Stimulated activated CD4-positive, alpha-beta T cell treated with anti-CD3 and anti-CD28 coated beads, TNF-alpha, amount 100 ng/mL, for 48 hours (primary cell): Measurements from ENCODE around the gene USP24.
A peak's percentile ranks its signal among the peaks of the same experiment; 100 is the strongest.

ENCODE experiments used
- DNase-seq, 3 donors: peaks; one replicate each; pipeline ENCODE4 v3.0.0-alpha.2; 2020; ENCODE audit warnings: low read depth in 3 of 3

Gene USP24, protein sequence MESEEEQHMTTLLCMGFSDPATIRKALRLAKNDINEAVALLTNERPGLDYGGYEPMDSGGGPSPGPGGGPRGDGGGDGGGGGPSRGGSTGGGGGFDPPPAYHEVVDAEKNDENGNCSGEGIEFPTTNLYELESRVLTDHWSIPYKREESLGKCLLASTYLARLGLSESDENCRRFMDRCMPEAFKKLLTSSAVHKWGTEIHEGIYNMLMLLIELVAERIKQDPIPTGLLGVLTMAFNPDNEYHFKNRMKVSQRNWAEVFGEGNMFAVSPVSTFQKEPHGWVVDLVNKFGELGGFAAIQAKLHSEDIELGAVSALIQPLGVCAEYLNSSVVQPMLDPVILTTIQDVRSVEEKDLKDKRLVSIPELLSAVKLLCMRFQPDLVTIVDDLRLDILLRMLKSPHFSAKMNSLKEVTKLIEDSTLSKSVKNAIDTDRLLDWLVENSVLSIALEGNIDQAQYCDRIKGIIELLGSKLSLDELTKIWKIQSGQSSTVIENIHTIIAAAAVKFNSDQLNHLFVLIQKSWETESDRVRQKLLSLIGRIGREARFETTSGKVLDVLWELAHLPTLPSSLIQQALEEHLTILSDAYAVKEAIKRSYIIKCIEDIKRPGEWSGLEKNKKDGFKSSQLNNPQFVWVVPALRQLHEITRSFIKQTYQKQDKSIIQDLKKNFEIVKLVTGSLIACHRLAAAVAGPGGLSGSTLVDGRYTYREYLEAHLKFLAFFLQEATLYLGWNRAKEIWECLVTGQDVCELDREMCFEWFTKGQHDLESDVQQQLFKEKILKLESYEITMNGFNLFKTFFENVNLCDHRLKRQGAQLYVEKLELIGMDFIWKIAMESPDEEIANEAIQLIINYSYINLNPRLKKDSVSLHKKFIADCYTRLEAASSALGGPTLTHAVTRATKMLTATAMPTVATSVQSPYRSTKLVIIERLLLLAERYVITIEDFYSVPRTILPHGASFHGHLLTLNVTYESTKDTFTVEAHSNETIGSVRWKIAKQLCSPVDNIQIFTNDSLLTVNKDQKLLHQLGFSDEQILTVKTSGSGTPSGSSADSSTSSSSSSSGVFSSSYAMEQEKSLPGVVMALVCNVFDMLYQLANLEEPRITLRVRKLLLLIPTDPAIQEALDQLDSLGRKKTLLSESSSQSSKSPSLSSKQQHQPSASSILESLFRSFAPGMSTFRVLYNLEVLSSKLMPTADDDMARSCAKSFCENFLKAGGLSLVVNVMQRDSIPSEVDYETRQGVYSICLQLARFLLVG (N-terminal part only)

DNA sequence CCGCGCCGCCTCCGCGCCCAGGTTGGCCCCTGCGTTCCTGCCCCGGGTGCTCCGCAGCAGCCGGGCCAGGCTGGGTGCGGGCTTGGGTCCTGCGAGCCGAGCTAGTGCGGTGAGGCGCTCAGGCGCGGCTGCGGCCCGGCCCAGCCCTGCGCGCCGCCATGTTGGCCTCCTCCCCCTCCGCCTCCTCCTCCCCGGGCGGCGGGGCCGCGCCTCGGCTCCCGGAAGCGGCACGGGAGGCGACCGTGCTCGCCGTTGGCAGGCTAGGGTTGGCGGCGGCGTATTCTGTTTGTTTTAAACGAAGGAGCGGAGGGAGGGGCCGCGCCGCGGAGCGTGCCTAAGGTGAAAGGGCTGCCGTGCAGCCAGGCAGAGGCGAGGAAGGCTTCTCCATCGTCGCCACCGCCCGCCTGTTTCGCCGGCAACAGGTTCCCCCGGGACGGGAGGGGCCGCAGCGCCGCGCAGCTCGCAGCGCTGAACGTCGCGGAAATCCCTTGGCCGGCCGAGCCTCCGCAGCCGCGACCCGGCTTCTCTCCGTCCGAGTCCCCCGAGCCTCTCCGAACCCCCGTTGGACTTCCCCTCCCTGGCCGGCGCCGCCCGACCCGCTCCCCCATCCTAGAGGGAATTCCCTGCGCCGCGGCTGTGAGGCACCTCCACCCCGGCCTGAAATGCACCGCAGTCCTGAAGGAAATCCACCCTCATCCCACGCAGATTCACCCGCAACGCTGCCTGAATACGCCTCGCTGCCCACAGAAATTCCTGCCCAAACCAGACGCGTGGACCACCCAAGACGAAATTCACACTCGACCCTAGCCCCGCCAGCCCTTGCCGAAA lies at the start of gene USP24:
Gene USP24 (minus strand): TSS at position 171 of the 828 bp plus-strand sequence. CDS start 251 bp downstream, outside the sequence.
- DNase-seq = peak; percentile 55 to 69 (median 61)

DNA sequence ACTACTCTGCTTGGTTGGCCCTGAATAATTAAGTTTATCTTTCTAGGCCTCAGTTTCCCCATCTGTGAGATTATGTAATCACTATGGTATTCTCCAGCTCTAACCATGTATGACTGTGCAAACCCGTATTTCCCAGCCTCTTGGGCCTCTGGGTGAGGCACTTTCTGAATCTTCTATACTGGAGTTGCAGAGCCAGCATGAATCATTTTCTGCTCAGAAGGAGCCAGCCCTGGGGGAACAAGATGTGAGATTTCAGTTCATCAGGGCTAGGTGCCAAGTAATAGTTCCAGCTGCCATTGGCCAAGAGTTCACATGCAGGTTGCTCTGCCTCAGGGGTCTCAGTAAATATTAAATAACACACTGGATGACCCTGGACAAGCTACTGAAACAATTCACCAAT lies 47.7 kb upstream of the USP24 start:
- no peak for DNase-seq

GRCh38 chr1:55259911-55260609 lies 44.9 kb upstream of the USP24 start:
- no peak for DNase-seq

DNA sequence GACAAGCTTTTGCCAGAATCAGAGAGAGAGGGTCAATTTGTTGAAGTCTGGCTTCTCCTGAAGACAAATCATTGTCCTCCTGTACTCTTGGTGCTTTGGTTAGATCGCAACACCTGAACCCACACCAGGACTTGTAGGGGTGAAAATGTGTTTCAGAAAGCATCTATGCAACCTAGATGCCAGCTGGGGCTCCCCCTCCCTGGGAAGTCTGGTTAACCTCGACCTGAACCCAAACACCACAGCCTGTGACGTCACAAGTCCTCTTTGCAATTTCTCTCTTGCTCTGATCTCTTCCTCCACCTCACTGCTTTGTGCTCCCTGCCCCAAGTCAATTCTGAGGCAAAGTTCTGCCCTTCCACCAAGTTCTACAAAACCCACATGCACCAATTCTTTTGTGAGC lies 42.8 kb upstream of the USP24 start:
- peak in 1 of 3 donors; percentile 50 for DNase-seq

GRCh38 chr1:55255901-55256300 lies 40.7 kb upstream of the USP24 start:
- DNase-seq = no peak

DNA sequence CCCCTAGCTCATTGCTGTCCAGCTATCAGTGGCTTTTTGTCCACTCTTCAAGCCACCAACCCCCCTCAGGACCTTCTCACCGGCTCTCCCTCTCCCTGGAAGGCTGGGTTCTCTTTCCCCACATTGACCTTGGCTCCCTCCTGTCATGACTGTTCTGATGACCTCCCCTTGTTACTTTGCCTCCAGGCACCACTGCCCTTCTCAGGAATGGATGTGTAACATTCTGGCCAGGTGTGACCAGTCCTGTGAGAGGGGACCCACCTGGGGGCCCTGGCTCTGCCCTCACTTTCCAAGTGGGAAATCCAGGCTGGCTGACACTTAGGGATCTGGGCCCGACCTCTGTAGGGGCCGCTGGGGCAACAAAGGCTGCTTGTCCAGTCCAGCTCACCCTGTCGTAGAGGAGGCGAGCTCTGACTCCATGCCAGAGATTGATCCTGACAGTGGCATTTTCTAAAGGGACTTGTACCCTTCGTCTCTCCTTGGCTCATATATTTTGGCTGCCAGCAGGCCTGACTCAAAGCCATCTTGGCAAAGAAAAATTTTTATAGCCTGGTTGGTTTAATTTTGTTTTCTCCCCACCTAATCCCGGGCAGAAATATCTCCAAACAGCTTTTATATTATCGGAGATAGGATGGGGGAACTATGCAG lies 37.9 kb upstream of the USP24 start:
- DNase-seq = no peak

DNA sequence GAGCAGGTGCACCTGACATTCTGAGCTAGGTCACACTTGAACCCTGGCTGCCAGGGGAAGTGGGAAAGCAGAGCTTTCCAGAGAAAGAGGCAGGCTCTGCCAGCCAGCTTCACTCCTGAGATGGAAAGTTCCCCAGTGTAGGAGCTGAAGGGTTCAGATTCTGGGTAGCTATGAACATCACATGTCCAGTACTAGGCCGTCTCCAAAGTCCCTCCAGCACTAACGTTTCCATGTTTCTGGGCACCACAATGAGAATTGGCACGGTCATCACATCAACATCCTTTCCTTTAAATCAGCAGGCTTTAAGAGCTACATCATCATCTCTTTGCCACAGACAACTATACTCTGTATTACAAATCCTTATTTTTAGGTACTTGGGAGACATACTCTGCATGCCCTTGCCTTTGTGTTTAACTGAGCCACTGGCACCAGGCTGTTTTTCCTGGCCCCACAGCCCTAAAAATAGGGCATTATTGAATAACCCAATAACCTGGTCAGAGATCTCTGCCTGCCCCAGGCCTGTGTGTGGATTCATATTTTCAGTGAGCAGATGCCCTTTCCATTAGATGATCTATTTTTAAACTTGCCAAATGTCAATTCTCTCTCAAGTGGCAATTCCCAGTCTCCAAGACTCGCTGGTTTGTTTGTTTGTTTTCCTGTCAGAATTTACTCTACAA lies 35.4 kb upstream of the USP24 start:
- no peak for DNase-seq

DNA sequence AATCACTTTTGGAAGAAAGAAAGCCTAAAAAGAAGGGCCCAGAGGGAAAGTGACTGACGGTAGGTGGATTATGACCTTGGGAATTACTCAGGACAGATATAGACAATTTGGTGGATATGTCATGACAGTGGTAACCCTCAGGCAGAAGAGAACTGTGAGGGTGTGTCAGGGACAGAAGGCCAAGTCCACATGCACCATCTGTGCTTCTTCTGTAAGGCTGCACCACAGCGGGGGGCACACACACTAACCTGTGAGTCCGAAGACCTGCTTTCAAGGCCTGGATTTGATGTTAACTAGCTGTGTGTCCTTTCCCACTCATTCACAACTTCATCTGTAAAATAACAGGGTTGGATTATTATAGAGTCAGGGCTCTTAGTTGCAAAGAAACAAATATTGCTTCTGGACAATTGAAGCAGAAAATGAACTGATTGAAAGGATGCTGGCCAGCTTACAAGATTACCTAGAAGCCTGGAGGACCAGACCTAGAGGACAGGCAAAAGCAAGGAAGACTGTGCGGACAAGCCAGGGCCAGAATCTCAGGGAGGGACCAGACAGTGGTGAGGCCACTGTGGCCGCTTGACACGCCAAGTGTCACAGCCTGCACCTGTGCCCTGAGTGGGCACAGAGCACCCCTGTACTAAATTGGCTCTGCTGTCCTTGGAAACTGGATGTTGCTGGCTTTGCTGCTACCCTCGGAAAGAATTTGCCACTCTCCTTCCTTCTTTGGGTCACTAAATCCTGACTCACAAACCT lies 34.7 kb upstream of the USP24 start:
- DNase-seq = no peak

DNA sequence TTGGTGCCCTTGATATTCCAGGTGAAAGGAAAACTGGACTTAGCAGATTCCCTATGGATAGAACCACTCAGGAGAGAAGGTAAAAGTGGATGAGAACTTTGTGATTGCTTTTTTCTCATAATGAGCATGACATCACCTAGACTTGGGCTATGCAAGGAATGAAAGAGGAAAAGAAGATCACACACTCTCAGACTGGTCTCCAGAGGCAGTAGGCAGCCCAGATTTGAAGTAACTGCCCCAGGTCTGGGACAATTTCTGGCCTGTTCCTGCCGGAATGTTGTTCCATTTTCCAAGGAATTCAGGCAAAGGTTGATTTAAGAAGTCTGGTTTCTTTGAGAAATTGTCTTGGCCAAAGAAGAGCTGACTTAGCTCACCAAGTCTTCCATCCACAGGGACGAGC lies 31.7 kb upstream of the USP24 start:
- no peak for DNase-seq

DNA sequence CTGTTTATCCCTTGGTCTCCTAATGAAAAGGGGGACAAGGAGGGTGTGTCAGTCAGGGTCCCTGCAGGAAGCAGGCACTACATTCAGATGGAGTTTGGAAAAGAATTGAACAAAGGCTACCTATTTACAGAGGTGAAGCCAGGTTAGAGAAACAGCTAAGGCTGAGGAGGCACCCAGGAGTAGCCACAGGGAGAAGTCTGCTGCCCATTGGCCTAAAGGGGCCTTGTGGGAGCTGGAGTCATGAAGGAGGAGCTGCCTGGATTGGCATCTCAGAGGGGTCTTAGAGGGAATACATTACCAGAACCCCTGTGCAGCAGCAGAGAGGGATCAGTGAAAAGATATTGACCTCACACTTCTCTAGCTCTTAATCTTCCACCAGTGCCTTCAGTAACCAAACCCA lies 31.2 kb upstream of the USP24 start:
- DNase-seq = no peak

DNA sequence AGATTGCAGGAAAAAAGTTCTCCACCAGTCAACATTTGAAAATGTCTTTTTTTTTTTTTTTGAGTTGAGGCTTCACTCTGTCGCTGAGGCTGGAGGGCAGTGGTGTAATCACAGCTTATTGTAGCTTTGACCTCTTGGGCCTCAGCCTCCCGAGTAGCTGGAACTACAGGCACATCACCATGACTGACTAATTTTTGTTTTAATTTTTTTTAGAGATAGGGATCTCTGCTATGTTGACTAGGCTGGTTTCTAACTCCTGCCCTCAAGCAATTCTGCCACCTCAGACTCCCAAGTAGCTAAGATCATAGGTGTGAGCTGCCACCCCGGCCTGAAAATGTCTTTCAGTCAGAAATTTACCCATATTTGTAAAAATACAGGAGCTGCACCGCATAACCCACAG lies 30.6 kb upstream of the USP24 start:
- no peak for DNase-seq

DNA sequence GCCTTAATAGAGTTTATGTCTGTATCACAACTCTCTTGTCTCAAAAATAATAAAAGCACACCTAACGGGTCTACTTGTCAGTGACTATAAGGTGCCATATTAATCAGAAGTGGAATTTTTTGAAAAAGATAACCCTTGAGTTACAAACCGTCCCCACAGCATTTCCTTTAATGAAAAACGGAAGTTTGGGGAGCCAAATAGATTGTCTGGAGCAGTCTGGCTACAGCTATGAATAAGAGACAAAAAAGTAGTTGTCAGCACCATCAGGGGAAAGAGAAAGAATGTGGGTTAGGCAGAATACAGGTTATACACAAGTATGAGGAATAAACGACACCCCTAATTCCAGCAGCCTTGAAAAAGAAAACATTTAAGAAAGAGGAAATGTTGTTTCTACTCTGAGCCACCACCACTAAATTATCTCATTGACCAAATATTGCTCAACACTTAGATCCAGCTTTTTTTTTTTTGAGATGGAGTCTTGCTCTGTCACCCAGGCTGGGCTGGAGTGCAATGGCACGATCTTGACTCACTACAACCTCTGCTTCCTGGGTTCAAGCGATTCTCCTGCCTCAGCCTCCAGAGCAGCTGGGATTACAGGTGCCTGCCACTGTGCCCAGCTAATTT lies 29.4 kb upstream of the USP24 start:
- no peak for DNase-seq

- DNase-seq = no peak
These were observed 28.5 kb upstream of the USP24 start for GRCh38 chr1:55243655-55244054.

DNA sequence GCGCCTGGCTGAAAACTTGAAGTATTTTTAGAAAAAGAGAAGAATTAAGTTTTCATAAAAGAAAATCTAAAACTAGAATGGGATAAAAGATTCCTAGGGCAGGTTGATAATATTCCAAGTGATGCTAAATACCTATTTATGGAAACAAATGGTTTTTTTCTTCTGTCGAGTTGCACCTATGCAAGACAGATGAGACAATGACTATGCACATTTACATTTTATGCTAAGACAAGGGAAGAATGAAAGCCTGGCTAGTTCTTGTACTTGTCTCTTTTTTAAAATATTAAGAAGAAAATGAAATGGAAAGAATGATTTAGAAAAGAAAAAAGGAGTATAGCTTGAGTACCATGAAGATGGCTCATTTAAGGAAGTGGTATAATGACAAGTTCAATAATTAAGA lies 24.4 kb upstream of the USP24 start:
- DNase-seq = no peak

- no peak for DNase-seq
These were observed 20.6 kb upstream of the USP24 start for GRCh38 chr1:55235722-55236121.

DNA sequence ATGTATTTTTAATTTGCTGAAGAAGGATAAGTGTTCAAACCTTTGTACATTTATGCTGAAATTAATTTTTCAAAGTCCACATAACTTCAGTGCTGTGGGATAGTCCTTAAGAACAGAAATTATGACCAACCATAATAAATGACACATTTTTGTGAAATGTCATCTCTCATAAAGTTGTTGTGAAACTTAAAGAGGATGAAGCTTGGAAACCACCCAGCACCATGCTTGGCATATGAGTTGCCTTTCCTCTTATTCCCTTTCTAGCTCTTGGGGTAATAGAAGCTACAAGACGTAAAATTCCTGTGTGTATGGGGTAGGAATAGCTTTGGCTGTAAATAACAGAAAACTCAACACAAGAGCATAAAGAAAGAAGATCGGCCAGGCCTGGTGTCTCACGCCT lies 18.9 kb upstream of the USP24 start:
- DNase-seq = no peak

GRCh38 chr1:55233145-55233777 lies 18.1 kb upstream of the USP24 start:
- DNase-seq = no peak
